Measurements from ENCODE around the gene PTPRG.

GRCh38 chr3:61957259-61957658, 395.9 kb downstream of the PTPRG start:
- TF ChIP-seq EZH2 (IDR thresholded peaks at IDR 0.05; ENCODE audit: insufficient read depth, poor library complexity, severe bottlenecking) (no peak), EZH2phosphoT487 (IDR thresholded peaks at IDR 0.05; ENCODE audit: insufficient read depth, low read depth) (no peak)

Data from GM23248 (cell line).